Measurements from ENCODE around the gene SCN9A. TPM values are rescaled to one million over a fixed set of nuclear protein-coding genes. Genes with fewer than 3 reads are reported as not detected.
A peak's percentile ranks its signal among the peaks of the same experiment; 100 is the strongest.
"Not testable (repeated sequence)": the region's sequence is repeated elsewhere in the genome, so short reads cannot be mapped to it uniquely, and the experiment has no call there.

SCN9A gene
- total RNA-seq, 1 donor from 2014 or later, result 25.5 TPM

DNA sequence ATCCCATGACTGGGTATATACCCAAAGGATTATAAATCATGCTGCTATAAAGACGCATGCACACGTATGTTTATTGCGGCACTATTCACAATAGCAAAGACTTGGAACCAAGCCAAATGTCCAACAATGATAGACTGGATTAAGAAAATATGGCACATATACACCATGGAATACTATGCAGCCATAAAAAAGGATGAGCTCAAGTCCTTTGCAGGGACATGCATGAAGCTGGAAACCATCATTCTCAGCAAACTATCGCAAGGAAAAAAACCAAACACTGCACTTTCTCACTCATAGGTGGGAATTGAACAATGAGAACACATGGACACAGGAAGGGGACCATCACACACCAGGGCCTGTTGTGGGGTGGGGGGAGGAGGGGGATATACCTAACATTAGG, 165.8 kb downstream of the SCN9A start:
- ATAC-seq; intact Hi-C loops (cut with DNase I): not testable (repeated sequence)

DNA sequence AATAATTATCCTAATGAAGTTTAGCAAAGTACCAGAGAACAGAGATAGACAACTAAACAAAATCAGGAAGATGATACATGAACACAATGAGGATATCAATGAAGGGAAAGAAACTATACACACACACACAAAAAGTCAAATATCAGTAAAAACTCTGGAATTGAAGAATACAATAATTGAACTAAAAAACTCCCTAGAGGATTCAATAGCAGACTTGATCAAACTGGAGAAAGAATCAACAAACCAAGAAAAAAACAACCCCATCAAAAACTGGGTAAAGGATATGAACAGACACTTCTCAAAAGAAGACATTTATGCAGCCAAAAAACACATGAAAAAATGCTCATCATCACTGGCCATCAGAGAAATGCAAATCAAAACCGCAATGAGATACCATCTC, 166.4 kb downstream of the SCN9A start:
- DNase-seq (ENCODE audit: low spot score); ATAC-seq; intact Hi-C loops (cut with DNase I): not testable (repeated sequence)

More for the DNA sequence above, 165.8 kb downstream of the SCN9A start:
- DNase-seq (ENCODE audit: low spot score), result not testable (repeated sequence)

GRCh38 chr2:166206153-166206552, 169.6 kb downstream of the SCN9A start:
- DNase-seq (ENCODE audit: low spot score); ATAC-seq; intact Hi-C loops (cut with DNase I): not testable (repeated sequence)

- intact Hi-C loops (cut with DNase I), result no loop called here
- no peak for DNase-seq (ENCODE audit: low spot score)
- no peak for ATAC-seq
Observed at GRCh38 chr2:166202778-166203177, 173.0 kb downstream of the SCN9A start.

DNA sequence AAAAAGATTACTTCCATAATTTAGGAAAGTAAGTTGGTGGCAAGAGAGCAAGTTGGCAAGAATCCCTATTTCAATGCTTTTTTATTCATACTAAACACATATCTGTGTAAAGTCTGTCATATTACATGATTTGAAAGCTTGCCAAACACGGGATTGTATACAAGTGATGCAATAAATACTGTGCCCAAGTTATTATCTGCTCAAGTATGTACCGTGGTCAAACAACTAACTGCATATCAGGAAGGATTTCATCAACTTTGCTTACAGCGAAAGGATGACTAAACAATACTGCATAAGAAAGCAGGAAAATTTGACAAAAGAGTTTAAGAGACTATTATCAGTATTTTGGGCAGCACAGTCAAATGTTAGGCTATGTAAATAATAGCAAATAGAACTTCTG, 178.3 kb downstream of the SCN9A start:
- ATAC-seq, result no peak
- intact Hi-C loops (cut with DNase I), result no loop called here

DNA sequence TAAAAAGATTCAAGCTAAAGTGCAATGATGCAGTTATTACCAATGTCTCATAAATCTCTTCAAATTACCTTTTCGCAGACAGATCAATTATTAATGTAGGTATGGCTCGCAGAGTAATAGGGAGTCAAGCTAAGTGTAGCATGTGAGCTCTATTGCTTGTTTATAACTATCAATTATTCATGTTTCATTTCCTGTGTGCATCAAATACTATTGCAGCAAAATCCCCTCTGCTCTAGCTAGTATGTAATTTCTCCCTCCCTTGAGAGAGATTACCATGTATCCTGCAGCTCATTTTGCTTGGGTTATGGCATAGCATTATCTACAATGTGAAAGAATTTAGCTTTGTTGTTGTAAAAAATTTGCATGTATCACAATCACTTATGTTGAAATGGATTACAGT, 182.3 kb downstream of the SCN9A start:
- DNase-seq (ENCODE audit: low spot score) (no peak), ATAC-seq (no peak)
- intact Hi-C loops (cut with DNase I), result no loop called here

More for the DNA sequence above, 178.3 kb downstream of the SCN9A start:
- no peak for DNase-seq (ENCODE audit: low spot score)

GRCh38 chr2:166188084-166188483, 187.7 kb downstream of the SCN9A start:
- DNase-seq (ENCODE audit: low spot score), result no peak
- intact Hi-C loops (cut with DNase I), result no loop called here
- no peak for ATAC-seq

DNA sequence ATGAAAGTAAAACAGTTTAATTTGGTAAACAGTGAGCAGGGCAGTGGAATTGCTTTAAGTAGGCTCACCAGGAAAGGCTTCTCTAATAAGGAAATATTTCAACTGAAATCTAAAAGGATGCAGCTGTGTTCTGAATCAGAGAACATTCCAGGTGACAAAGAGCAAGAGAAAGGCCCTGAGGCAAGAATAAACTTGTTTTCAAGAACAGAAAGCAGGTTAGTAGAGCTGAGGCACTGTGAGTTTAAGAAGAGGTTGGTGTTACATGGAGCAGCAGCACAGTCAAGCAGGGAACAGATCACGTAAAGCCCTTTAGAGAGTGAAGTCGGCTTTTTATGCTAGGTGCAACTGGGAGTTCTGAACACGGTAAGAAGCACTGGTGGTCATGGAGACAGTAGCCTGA, 191.0 kb downstream of the SCN9A start:
- ATAC-seq, result no peak
- DNase-seq (ENCODE audit: low spot score), result no peak
- intact Hi-C loops (cut with DNase I), result no loop called here

DNA sequence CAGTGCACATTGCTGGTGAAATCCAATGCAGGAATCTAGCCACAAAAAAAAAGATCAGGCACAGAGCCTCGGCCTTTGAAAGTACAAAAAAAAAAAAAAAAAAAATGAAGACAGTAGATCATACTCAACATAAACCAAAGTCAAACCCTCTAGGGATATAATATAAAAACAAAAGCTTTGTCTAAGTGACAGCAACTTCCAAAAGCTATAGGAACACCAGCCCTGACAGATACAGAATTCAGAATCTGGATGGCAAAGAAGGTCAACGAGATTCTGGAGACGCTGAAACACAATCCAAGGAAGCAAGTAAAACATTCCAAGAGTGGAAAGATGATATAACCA, 194.0 kb downstream of the SCN9A start:
- ATAC-seq, result no peak
- DNase-seq (ENCODE audit: low spot score), result no peak
- intact Hi-C loops (cut with DNase I), result no loop called here

GRCh38 chr2:166180951-166181812, 194.6 kb downstream of the SCN9A start:
- intact Hi-C loops (cut with DNase I), result no loop called here
- peak; percentile 58 for DNase-seq (ENCODE audit: low spot score)
- ATAC-seq, result peak; percentile 52

GRCh38 chr2:166179201-166179600, 196.5 kb downstream of the SCN9A start:
- DNase-seq (ENCODE audit: low spot score), result no peak
- intact Hi-C loops (cut with DNase I), result no loop called here
- ATAC-seq, result no peak

GRCh38 chr2:166173263-166173662, 202.5 kb downstream of the SCN9A start:
- DNase-seq (ENCODE audit: low spot score), result no peak
- intact Hi-C loops (cut with DNase I), result no loop called here
- no peak for ATAC-seq

DNA sequence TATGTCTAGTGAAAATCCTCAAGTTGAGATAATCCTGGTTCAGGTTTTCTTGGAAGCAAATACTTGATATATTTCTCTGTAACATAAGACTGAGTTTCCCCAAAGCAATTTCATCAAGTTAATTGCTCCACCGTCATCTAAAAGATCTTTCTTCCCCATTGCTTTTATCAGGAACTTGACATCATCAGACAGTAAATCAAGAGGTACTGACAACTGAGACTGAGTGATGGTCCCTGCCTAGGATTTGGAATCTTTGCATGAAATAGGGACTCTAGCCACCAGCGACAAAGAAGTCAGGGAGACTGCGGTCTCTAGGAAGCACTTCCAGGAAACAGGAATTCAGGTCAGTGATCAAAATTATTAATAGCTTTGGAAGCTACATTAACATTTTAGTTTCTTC, 204.5 kb downstream of the SCN9A start:
- DNase-seq (ENCODE audit: low spot score), result no peak
- intact Hi-C loops (cut with DNase I), result no loop called here
- ATAC-seq, result no peak

DNA sequence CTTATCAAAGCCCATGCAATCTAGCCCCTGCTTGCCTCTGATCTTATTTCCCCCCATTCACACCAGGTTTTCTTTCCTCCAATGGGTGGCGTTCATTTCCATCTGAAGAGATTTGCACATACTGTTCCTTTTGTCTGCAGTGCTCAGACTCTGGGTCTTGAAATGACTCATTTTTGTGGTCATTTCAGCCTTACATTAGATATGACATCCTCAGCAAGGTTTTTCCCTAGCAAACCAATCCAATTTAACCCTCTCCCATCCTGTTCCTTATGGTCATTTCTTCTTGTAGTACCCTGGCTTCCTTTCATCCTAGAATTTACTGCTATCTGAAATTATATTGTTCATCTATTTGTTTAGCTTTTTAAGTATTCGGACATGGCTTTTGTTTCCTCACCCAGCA, 205.4 kb downstream of the SCN9A start:
- ATAC-seq (no peak), DNase-seq (ENCODE audit: low spot score) (no peak)
- intact Hi-C loops (cut with DNase I), result no loop called here

DNA sequence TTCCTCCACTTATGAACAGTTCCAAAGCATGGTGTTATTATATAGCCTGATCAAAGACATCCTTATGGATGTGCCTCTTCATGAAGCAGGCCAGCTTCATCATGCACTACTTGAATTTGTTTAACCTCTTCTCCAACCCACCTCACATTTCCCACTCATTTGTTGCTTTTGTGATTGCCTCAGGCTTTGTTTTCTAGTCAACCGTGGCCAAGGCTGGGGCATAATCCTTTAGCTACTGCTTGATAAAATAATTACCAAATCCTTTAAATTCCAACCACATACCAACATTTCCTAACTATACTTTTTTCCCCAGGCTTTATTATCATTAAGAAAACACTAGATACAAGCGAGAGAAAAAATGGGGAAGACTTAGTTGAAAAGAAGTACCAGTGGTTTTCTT, 208.3 kb downstream of the SCN9A start:
- no peak for ATAC-seq

GRCh38 chr2:166163775-166164174, 212.0 kb downstream of the SCN9A start:
- DNase-seq (ENCODE audit: low spot score), result no peak
- intact Hi-C loops (cut with DNase I), result loop anchor here (10.0 kb wide), 1 partner anchor 1309 kb away; no protein-coding TSS in a partner anchor
- ATAC-seq, result no peak

More for the DNA sequence above, 208.3 kb downstream of the SCN9A start:
- intact Hi-C loops (cut with DNase I), result loop anchor here (10.0 kb wide), 1 partner anchor 1313 kb away; no protein-coding TSS in a partner anchor
- DNase-seq (ENCODE audit: low spot score), result no peak

GRCh38 chr2:166158546-166158945, 217.2 kb downstream of the SCN9A start:
- no peak for ATAC-seq
- intact Hi-C loops (cut with DNase I), result no loop called here

DNA sequence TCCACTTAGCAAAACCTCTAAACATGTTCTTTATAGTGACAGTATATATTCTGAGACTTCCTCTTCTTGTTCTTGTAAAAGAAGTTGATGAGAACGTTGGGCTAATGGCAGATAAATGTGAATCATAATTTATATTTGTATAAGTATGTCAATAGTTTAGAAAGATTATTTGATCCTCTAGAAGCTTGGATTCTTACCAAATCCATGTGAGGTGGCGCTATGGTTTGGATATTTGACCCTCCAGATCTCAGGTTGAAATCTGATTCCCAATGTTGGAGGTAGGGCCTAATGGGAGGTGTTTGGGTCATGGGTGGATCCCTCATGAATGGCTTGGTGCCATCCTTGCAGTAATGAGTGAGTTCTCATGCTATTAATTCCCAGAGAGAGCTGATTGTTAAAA, 218.2 kb downstream of the SCN9A start:
- DNase-seq (ENCODE audit: low spot score) (no peak), ATAC-seq (no peak)
- intact Hi-C loops (cut with DNase I), result no loop called here

More at GRCh38 chr2:166158546-166158945, 217.2 kb downstream of the SCN9A start:
- no peak for DNase-seq (ENCODE audit: low spot score)

DNA sequence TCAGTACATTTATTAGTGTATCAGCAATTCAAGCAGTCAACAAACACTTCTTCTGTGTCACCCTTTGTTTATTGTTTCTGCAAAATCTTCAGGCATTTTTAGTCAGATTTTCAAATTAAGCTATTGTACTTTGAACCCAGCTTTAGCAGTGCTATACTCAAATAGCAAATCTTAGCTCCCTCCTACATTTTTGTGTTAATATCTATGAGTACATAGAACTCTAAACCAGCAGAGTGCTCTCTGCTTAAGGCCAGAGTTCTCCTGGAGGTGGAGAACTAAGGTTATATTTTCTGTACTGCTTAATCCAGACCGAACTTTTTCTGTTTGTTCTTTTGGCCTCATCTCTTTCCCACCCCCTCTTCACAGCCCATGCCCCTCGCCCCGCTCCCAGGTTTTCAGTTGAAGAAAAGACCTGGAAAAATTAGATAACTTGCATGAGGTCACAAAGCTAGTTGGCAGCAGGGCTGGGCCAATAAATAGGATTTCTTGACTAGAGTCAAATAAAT, 218.7 kb downstream of the SCN9A start:
- intact Hi-C loops (cut with DNase I), result no loop called here

GRCh38 chr2:166155589-166155988, 220.2 kb downstream of the SCN9A start:
- intact Hi-C loops (cut with DNase I), result no loop called here
- DNase-seq (ENCODE audit: low spot score) (no peak), ATAC-seq (no peak)

More for the DNA sequence above, 218.7 kb downstream of the SCN9A start:
- DNase-seq (ENCODE audit: low spot score), result no peak
- no peak for ATAC-seq

Data from sciatic nerve (tissue), 2 donors.